ENCODE data around the gene MYH15. TPM values are rescaled to one million over a fixed set of nuclear protein-coding genes. Genes with fewer than 3 reads are reported as not detected.

Gene MYH15
- total RNA-seq, 8 experiments from 2014 or later = 0.49 to 9.1 (median 1.2) TPM

DNA sequence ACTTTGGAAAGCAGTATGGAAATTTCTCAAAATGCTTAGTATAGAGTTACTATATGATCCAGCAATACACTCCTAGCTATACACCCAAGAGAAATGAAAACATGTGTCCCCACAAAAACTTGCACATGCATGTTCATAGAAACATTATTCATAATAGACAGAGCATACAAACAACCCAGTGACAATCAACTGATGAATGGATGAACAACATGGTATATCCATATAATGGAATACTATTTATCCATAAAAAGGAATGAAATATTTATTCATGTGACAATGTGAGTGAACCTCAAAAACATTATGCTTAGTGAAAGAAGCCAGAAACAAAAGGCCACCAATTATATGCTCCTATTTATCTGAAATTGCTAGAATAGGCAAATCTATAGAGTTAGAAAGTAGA lies 6.7 kb downstream of the MYH15 start:
- no peaks in the 10 kb centered on the region for H3K4me1 ChIP-seq (replicated peaks in 1 of 2)
- no peak overlapping the region for H3K27ac ChIP-seq
- in situ Hi-C loops (cut with MboI; ENCODE audit: low pct_unique_long_range_greater_than_20kb in 2 of 9, low sequenced_read_pairs in 9 of 9, unreplicated experiment in 9 of 9) = no loop called here
- H3K4me3 ChIP-seq = no peak overlapping the region
- ATAC-seq (replicated peaks in 6 of 8) = no peak

DNA sequence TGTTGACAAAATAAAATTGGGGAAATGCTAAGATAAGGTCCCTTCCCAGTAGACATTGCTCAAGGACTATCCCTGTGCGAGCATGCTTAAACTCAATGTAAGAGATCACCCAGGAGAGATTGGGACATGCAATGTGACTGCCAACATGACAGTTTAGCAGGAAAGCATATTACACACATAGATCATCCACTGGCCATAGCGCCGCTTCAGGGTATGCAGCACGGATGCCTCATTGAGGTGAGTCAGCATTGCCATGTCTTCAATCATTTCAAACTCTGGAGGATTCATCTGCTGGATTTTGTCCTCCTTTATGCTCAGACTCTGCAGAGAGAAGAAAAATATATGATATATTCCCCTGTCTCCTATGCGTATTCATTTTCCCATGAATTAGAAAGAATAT lies 8.9 kb downstream of the MYH15 start:
- H3K4me1 ChIP-seq (replicated peaks in 1 of 2) = no peaks in the 10 kb centered on the region
- ATAC-seq (replicated peaks in 6 of 8) = peak in 6 of 8 experiments; percentile 57 to 100 (median 100)
- WGBS, 10 experiments = 35 to 94% (median 68%) methylated on average over 2 to 5 of the region's 5 CpGs; no CpG with 5 or more reads in 2 of the 10 experiments
- no peak overlapping the region for H3K4me3 ChIP-seq
- H3K27ac ChIP-seq = no peak overlapping the region
- in situ Hi-C loops (cut with MboI; ENCODE audit: low pct_unique_long_range_greater_than_20kb in 2 of 9, low sequenced_read_pairs in 9 of 9, unreplicated experiment in 9 of 9) = no loop called here

DNA sequence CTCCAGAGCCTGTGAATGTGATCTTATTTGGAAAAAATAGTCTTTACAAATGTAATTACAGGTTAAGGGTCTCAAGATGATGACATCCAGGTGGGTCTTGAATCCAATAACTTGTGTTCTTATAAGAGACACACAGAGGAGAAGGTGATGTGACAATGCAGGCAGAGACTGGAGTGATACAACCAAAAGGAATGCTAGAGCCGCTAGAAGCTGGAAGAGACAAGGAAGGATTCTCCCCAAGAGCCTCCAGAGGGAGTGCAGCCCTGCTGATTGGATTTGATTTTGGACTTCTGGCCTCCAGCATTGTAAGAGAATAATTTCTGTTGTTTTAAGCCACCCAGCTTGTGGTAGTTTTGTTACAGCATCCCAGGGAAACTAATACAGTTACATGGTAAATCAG lies 9.7 kb downstream of the MYH15 start:
- peaks cover 2 to 5% of the 10 kb centered on the region in 2 donors for H3K4me1 ChIP-seq (replicated peaks in 1 of 2)
- 0 to 83% (median 53%) methylated on average over 1 of the region's 1 CpG; no CpG with 5 or more reads in 6 of the 10 experiments for WGBS, 10 experiments
- no peak overlapping the region for H3K4me3 ChIP-seq
- in situ Hi-C loops (cut with MboI; ENCODE audit: low pct_unique_long_range_greater_than_20kb in 2 of 9, low sequenced_read_pairs in 9 of 9, unreplicated experiment in 9 of 9) = no loop called here
- no peak for ATAC-seq (replicated peaks in 6 of 8)
- H3K27ac ChIP-seq = no peak overlapping the region

DNA sequence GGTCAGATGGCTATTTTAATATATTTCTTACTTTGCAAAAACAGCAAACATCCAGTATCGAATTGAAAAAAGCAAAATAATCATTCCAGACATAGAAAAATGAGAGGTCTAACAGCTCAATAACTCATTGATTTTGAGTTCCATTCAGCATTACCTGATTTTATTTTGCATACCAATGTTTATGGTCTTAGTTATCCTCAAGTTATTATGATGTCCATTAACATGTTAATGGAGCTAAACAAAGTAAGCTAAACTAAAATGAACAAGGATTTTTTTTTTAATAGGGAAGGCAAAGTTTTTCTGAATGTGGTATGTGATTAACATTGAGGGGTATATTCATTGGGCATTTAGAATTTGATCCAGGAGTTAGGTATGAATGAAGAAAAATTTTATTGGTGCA lies 13.1 kb downstream of the MYH15 start:
- in situ Hi-C loops (cut with MboI; ENCODE audit: low pct_unique_long_range_greater_than_20kb in 2 of 9, low sequenced_read_pairs in 9 of 9, unreplicated experiment in 9 of 9) = loop anchor here in 2 of 9 experiments (10.0 to 25.0 kb wide), 2 partner anchors 58 to 415 kb away; no protein-coding TSS in a partner anchor
- 22 to 100% (median 83%) methylated on average over 1 of the region's 1 CpG; no CpG with 5 or more reads in 1 of the 10 experiments for WGBS, 10 experiments
- Histone ChIP-seq H3K27ac (no peak overlapping the region), H3K4me3 (no peak overlapping the region), H3K4me1 (replicated peaks in 1 of 2) (peaks cover 4 to 13% of the 10 kb centered on the region in 2 donors)
- no peak for ATAC-seq (replicated peaks in 6 of 8)

DNA sequence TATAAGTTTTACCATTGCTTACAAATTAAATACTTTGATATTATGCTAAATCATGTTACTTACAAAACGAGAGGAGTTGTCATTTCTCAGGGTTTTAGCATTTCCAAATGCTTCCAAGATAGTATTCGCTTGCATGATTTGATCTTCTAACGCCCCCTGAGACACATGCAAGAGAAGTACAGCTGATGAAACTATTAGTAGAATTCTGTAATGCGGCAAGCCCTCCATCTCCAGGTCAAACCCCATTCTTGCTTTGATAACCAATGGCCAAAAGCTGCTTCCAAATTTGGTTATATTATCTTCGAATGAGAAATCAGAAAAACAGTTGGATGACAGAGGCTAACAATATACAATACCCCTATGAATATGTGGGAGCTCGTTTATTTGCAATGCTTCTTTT lies 14.7 kb downstream of the MYH15 start:
- in situ Hi-C loops (cut with MboI; ENCODE audit: low pct_unique_long_range_greater_than_20kb in 2 of 9, low sequenced_read_pairs in 9 of 9, unreplicated experiment in 9 of 9) = loop anchor here in 2 of 9 experiments (10.0 to 25.0 kb wide), 2 partner anchors 59 to 417 kb away; no protein-coding TSS in a partner anchor
- peak in 4 of 8 experiments; percentile 30 to 79 (median 68) for ATAC-seq (replicated peaks in 6 of 8)
- peak overlapping the region in 1 of 5 donors; percentile 4 for H3K4me3 ChIP-seq
- no peak overlapping the region for H3K27ac ChIP-seq
- 31 to 83% (median 69%) methylated on average over 2 to 6 of the region's 6 CpGs for whole genome bisulfite sequencing, 10 experiments
- peaks cover 4 to 13% of the 10 kb centered on the region in 2 donors for H3K4me1 ChIP-seq (replicated peaks in 1 of 2)

DNA sequence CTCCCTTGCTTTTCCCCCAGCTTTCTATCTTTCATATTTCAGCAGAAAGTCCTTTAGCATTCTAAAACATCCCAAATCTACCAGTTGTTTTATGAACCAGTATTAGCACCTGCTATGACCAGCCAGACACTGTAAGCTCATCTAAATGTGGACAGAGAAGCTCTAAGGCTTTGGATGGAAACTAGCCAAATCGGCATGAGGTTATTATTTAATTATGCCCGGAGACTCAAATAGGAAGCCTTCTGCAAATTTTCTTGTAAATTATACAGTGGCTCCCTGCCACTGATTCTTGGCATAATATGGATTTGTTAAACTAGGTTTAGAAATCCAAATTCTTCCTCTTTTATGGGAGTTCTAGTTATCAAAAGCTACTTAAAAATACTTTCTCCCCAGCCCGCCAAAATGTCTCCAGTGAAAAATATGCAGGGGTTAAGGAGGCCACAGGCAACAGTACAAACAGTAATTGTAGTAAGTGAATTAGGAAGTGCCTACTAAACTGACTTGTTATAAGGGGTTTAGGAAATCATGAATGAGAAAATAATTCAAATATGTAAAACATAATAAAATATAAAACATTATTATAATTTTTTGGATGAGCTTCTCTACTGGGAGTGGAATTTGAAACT lies 15.4 kb downstream of the MYH15 start:
- H3K4me3 ChIP-seq = peak overlapping the region in 1 of 5 donors; percentile 4
- in situ Hi-C loops (cut with MboI; ENCODE audit: low pct_unique_long_range_greater_than_20kb in 2 of 9, low sequenced_read_pairs in 9 of 9, unreplicated experiment in 9 of 9) = loop anchor here in 2 of 9 experiments (10.0 to 25.0 kb wide), 2 partner anchors 60 to 417 kb away; no protein-coding TSS in a partner anchor
- WGBS, 10 experiments = 3 to 100% (median 83%) methylated on average over 1 to 3 of the region's 3 CpGs; no CpG with 5 or more reads in 1 of the 10 experiments
- no peak overlapping the region for H3K27ac ChIP-seq
- ATAC-seq (replicated peaks in 6 of 8) = no peak
- peaks cover 4 to 15% of the 10 kb centered on the region in 2 donors for H3K4me1 ChIP-seq (replicated peaks in 1 of 2)

DNA sequence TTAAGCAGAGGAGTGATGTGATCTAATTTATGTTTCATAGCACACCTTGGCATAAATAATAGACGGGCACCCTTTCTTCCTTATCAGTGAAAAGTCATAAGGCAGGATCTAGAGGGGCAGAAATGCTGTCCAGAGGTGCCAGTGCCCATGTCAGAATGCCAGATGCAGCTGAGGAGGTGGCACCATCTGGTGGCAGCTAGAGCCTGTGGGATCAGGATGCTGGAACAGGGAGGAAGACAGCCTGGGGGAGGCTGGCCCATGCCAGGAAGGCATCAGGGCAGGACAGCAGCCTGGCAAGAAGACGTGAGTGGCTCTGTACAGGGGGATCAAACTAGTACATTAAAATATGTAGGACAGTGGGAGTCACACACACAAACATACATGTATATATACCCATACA lies 16.5 kb downstream of the MYH15 start:
- no peak overlapping the region for H3K27ac ChIP-seq
- no peak overlapping the region for H3K4me3 ChIP-seq
- in situ Hi-C loops (cut with MboI; ENCODE audit: low pct_unique_long_range_greater_than_20kb in 2 of 9, low sequenced_read_pairs in 9 of 9, unreplicated experiment in 9 of 9) = loop anchor here in 2 of 9 experiments (10.0 to 25.0 kb wide), 2 partner anchors 61 to 418 kb away; no protein-coding TSS in a partner anchor
- peak in 1 of 8 experiments; percentile 63 for ATAC-seq (replicated peaks in 6 of 8)
- 0 to 100% (median 63%) methylated on average over 1 of the region's 2 CpGs; no CpG with 5 or more reads in 2 of the 10 experiments for WGBS, 10 experiments
- peaks cover 9 to 16% of the 10 kb centered on the region in 2 donors for H3K4me1 ChIP-seq (replicated peaks in 1 of 2)

DNA sequence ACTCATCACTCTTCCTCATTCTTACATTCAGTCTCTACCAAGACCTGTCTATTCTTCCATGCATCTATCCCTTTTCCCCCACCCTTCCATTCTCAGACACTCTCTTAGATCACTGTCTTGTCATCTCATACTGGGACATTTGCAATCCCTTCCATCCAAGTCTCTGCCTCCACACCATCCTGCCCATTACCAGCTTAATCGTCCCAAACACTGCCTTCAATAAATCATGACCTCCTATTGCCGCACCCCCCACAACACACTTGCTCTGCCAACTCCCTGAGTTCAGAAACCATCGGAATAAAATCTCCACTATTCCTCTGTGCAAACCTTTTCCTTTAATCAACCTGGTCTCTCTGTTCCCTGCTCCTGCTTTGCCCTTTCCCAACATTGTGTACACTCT lies 18.9 kb downstream of the MYH15 start:
- 40 to 96% (median 79%) methylated on average over 2 to 3 of the region's 3 CpGs; no CpG with 5 or more reads in 2 of the 10 experiments for WGBS, 10 experiments
- H3K4me3 ChIP-seq = no peak overlapping the region
- peaks cover 14 to 28% of the 10 kb centered on the region in 2 donors for H3K4me1 ChIP-seq (replicated peaks in 1 of 2)
- H3K27ac ChIP-seq = no peak overlapping the region
- in situ Hi-C loops (cut with MboI; ENCODE audit: low pct_unique_long_range_greater_than_20kb in 2 of 9, low sequenced_read_pairs in 9 of 9, unreplicated experiment in 9 of 9) = loop anchor here in 2 of 9 experiments (10.0 to 25.0 kb wide), 2 partner anchors 63 to 421 kb away; no protein-coding TSS in a partner anchor
- no peak for ATAC-seq (replicated peaks in 6 of 8)

DNA sequence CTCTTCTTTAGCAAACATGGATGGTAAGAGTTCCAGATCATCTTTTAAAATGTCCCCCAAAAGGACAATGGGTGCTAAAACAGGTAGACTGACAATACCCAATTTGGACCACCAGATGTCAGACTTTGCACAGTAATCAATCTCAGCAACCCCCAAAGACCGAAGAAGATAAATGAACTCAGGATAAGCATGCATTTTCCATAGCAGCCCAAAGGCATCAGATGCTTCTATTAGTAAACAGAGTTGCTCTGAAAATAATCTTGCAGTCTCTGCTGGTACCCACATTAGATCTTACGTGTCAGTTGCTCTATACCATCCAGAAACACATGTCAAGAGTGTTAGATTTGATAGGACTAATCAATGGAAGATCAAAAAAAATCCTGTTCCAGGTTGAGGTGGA lies 20.6 kb downstream of the MYH15 start:
- in situ Hi-C loops (cut with MboI; ENCODE audit: low pct_unique_long_range_greater_than_20kb in 2 of 9, low sequenced_read_pairs in 9 of 9, unreplicated experiment in 9 of 9) = loop anchor here in 2 of 9 experiments (10.0 to 25.0 kb wide), 2 partner anchors 65 to 423 kb away; no protein-coding TSS in a partner anchor
- H3K4me1 ChIP-seq (replicated peaks in 1 of 2) = peaks cover 10 to 16% of the 10 kb centered on the region in 2 donors
- 0 to 43% (median 19%) methylated on average over 1 to 2 of the region's 2 CpGs; no CpG with 5 or more reads in 6 of the 10 experiments for WGBS, 10 experiments
- H3K27ac ChIP-seq = no peak overlapping the region
- peak; percentile 22 to 65 (median 48) for ATAC-seq (replicated peaks in 6 of 8)
- no peak overlapping the region for H3K4me3 ChIP-seq

DNA sequence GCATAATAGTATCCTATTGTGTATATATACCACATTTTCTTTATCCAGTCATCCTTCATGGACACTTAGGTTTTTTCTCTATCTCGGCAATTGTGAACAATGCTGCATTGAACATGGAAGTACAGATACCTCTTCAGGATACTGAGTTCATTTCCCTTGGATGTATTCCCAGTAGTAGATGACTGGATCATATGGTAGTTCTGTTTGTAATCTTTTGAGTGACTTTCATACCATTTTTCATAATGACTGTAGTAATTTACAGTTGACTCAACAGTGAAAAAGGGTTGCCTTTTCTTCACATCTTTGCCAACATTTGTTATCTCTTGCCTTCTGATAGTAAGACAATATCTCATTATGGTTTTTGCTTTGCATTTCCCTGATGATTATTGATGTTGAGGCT lies 21.8 kb downstream of the MYH15 start:
- Histone ChIP-seq H3K4me1 (replicated peaks in 1 of 2) (peaks cover 10 to 16% of the 10 kb centered on the region in 2 donors), H3K4me3 (no peak overlapping the region), H3K27ac (no peak overlapping the region)
- 0 to 100% (median 78%) methylated on average over 1 of the region's 1 CpG; no CpG with 5 or more reads in 1 of the 10 experiments for WGBS, 10 experiments
- ATAC-seq (replicated peaks in 6 of 8) = no peak
- in situ Hi-C loops (cut with MboI; ENCODE audit: low pct_unique_long_range_greater_than_20kb in 2 of 9, low sequenced_read_pairs in 9 of 9, unreplicated experiment in 9 of 9) = loop anchor here in 1 of 9 experiments (25.0 kb wide), 1 partner anchor 424 kb away; no protein-coding TSS in a partner anchor

DNA sequence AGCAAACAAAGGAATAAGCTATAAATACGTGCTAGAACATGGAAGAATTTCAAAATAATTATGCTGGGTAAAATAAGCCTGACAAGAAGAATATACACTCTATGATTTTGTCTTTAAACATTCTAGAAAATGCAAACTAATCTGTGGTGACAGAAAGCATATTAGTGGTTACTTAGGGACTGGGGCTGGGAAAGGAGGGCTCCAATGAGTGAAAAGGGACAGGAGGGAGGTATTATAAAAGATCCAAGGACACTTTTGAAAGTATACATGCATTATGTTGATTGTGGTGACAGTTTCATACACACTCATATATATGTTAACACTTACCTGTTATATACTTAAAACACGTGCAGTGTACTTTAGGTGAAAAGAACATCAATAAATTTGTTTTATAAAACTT lies 23.0 kb downstream of the MYH15 start:
- Histone ChIP-seq H3K27ac (no peak overlapping the region), H3K4me1 (replicated peaks in 1 of 2) (peaks cover 10 to 16% of the 10 kb centered on the region in 2 donors), H3K4me3 (no peak overlapping the region)
- in situ Hi-C loops (cut with MboI; ENCODE audit: low pct_unique_long_range_greater_than_20kb in 2 of 9, low sequenced_read_pairs in 9 of 9, unreplicated experiment in 9 of 9) = loop anchor here in 1 of 9 experiments (25.0 kb wide), 1 partner anchor 425 kb away; no protein-coding TSS in a partner anchor
- WGBS, 10 experiments = 14 to 86% (median 42%) methylated on average over 1 to 2 of the region's 2 CpGs
- peak in 4 of 8 experiments; percentile 7 to 72 (median 30) for ATAC-seq (replicated peaks in 6 of 8)

DNA sequence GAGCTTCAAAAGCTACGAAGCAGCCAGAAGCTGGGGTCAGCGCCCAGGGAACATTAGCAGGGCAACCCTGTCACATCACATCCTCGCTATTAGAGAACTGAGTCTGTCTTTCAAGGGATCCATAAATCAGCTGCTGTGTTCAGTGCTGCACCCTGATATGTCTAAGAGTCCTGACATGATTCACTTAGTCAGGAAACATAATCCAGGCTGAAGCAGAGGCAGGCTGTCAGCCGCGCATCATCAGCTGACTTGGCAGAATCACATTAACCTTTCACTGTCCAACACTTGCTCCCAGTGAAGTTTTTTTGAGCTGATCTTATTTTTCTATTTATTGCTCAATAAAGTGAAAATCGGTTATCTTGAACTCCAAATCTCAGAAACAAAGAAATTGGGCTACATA lies 23.5 kb downstream of the MYH15 start:
- Histone ChIP-seq H3K27ac (no peak overlapping the region), H3K4me3 (no peak overlapping the region), H3K4me1 (replicated peaks in 1 of 2) (peaks cover 10 to 16% of the 10 kb centered on the region in 2 donors)
- in situ Hi-C loops (cut with MboI; ENCODE audit: low pct_unique_long_range_greater_than_20kb in 2 of 9, low sequenced_read_pairs in 9 of 9, unreplicated experiment in 9 of 9) = loop anchor here in 1 of 9 experiments (25.0 kb wide), 1 partner anchor 425 kb away; no protein-coding TSS in a partner anchor
- WGBS, 10 experiments = 5 to 60% (median 29%) methylated on average over 1 to 6 of the region's 6 CpGs; no CpG with 5 or more reads in 2 of the 10 experiments
- ATAC-seq (replicated peaks in 6 of 8) = peak; percentile 84 to 99 (median 94)

DNA sequence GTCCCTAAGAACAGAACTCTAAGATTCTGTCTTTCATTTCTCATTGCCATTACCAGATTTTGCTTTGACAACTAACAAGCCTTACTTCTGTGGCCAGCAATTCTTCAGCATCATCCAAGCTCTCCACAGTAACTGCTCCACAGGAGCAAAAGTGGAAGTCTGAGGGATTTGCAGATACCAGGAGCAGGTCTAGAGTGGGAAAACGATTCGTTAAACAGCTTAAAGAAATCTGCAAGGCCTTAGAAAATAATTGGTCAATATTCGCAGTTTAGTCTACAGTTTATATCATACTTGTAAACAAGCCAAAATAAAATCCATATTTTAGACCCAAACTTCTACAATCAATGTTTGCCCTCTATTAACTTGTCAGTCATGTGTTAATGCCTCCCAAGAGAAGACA lies 24.1 kb downstream of the MYH15 start:
- peak in 2 of 8 experiments; percentile 5 to 9 for ATAC-seq (replicated peaks in 6 of 8)
- Histone ChIP-seq H3K4me3 (no peak overlapping the region), H3K4me1 (replicated peaks in 1 of 2) (peaks cover 10 to 16% of the 10 kb centered on the region in 2 donors), H3K27ac (no peak overlapping the region)
- 25 to 100% (median 80%) methylated on average over 1 to 3 of the region's 3 CpGs; no CpG with 5 or more reads in 1 of the 10 experiments for WGBS, 10 experiments
- in situ Hi-C loops (cut with MboI; ENCODE audit: low pct_unique_long_range_greater_than_20kb in 2 of 9, low sequenced_read_pairs in 9 of 9, unreplicated experiment in 9 of 9) = loop anchor here in 1 of 9 experiments (25.0 kb wide), 1 partner anchor 426 kb away; no protein-coding TSS in a partner anchor
